Neural progenitor cell (in vitro differentiated cells): Measurements from ENCODE around the gene NOL8. TPM values are rescaled to one million over a fixed set of nuclear protein-coding genes. Genes with fewer than 3 reads are reported as not detected.

Experiments used
- DNase-seq: peaks from one replicate; pipeline ENCODE4 v3.0.0-alpha.2; 2016; ENCODE audit warnings: low spot score
- H2AFZ ChIP-seq: fragments of 200-600 bp; sonication (generic); replicated peaks from 2 replicates; pipeline ENCODE4 v1.6.1; 2016; ENCODE audit warnings: antibody characterized with exemption
- H3F3A ChIP-seq: fragments of 200-600 bp; sonication (generic); 2 replicates; pipeline ENCODE4 v1.6.1; 2016; ENCODE audit warnings: antibody characterized with exemption, low read depth
- H3K27ac ChIP-seq: fragments of 200-600 bp; sonication (generic); 2 replicates; pipeline ENCODE4 v1.5.1; 2016; ENCODE audit warnings: mild to moderate bottlenecking
- H3K27me3 ChIP-seq: fragments of 200-600 bp; sonication (generic); 2 replicates; pipeline ENCODE4 v1.6.1; 2016; ENCODE audit warnings: mild to moderate bottlenecking, moderate library complexity
- H3K36me3 ChIP-seq: fragments of 200-600 bp; sonication (generic); 2 replicates; pipeline ENCODE4 v1.5.1; 2016
- H3K4me1 ChIP-seq: fragments of 200-600 bp; sonication (generic); 2 replicates; pipeline ENCODE4 v1.6.1; 2016; ENCODE audit warnings: mixed run types
- H3K4me2 ChIP-seq: fragments of 200-600 bp; sonication (generic); 2 replicates; pipeline ENCODE4 v1.6.1; 2016
- H3K4me3 ChIP-seq: fragments of 200-600 bp; sonication (generic); 2 replicates; pipeline ENCODE4 v1.5.1; 2016
- H3K79me2 ChIP-seq: fragments of 200-600 bp; sonication (generic); 2 replicates; pipeline ENCODE4 v1.6.1; 2016; ENCODE audit warnings: low read depth
- H3K9ac ChIP-seq: fragments of 200-600 bp; sonication (generic); 2 replicates; pipeline ENCODE4 v1.6.1; 2016
- H3K9me3 ChIP-seq: fragments of 200-600 bp; sonication (generic); 2 replicates; pipeline ENCODE4 v1.5.1; 2016; ENCODE audit warnings: low read depth
- H4K20me1 ChIP-seq: fragments of 200-600 bp; sonication (generic); 2 replicates; pipeline ENCODE4 v1.6.1; 2016; ENCODE audit warnings: low read depth
- H3K27ac Mint-ChIP-seq: 3 replicates; pipeline ENCODE4 v1.8.0; 2021; ENCODE audit warnings: mixed read lengths
- H3K27me3 Mint-ChIP-seq: 2 replicates; pipeline ENCODE4 v1.8.0; 2022; ENCODE audit warnings: low read depth, mild to moderate bottlenecking, inconsistent platforms, moderate library complexity, mixed read lengths; ENCODE audit not compliant: insufficient read depth
- H3K36me3 Mint-ChIP-seq: 3 replicates; pipeline ENCODE4 v1.8.0; 2021; ENCODE audit warnings: mixed read lengths
- H3K4me1 Mint-ChIP-seq: 3 replicates; pipeline ENCODE4 v1.8.0; 2021; ENCODE audit warnings: mixed read lengths
- H3K4me3 Mint-ChIP-seq: 3 replicates; pipeline ENCODE4 v1.8.0; 2021; ENCODE audit warnings: mild to moderate bottlenecking, moderate library complexity, mixed read lengths
- H3K9me3 Mint-ChIP-seq: 3 replicates; pipeline ENCODE4 v1.8.0; 2020; ENCODE audit warnings: mixed read lengths
- EZH2 ChIP-seq: fragments of 200-600 bp; sonication (generic); IDR thresholded peaks from 2 replicates; pipeline ENCODE4 v1.6.1; 2017; ENCODE audit warnings: antibody characterized with exemption, mild to moderate bottlenecking, moderate library complexity
- EZH2phosphoT487 ChIP-seq: fragments of 200-600 bp; sonication (generic); IDR thresholded peaks from 2 replicates; pipeline ENCODE4 v1.6.1; 2017; ENCODE audit warnings: antibody characterized with exemption
- total RNA-seq: library from RNA; depleted of rRNA; stranded (reverse); fragments of >200 nt; gene quantifications from 2 replicates; pipeline ENCODE4 v1.2.3, GENCODE V29; 2015; ENCODE audit warnings: low replicate concordance
- TF ChIP-seq, protein P1 (sequence below): fragments of 200-600 bp; sonication (generic); IDR thresholded peaks from 2 replicates; pipeline ENCODE4 v1.5.1; 2017; ENCODE audit warnings: antibody characterized with exemption, mild to moderate bottlenecking

Gene NOL8
- total RNA-seq, 1 donor from 2014 or later: 21.0 TPM

DNA sequence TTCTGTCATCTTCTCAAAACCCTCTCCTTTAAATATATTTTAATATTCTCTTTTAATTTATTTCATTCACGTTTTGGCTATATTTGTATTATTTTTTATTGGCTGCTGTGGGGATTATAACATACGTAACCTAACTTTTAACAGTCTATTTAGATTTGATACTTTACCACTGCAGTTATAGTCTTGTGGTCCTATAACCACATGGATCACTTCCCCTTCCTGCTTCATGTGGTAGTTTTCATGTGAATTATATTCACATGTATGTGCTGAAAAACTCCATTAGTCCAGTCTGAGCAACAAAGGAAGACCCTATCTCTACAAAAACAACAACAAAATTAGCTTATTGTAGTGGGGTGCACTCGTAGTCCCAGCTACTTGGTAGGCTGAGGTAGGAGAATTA is 34.9 kb upstream of the NOL8 start:
- H3K27me3 Mint-ChIP-seq: peaks cover 2% of the 10 kb centered on the region
- H3K9me3 Mint-ChIP-seq: peaks cover 9% of the 10 kb centered on the region
- Histone ChIP-seq H2AFZ (no peak overlapping the region), H3F3A (peaks cover 6% of the 10 kb centered on the region), H3K4me3 (no peak overlapping the region), H3K79me2 (no peaks in the 10 kb centered on the region), H3K9me3 (peaks cover 5% of the 10 kb centered on the region), H3K27ac (no peak overlapping the region), H4K20me1 (no peaks in the 10 kb centered on the region), H3K4me2 (no peak overlapping the region), H3K27me3 (no peaks in the 10 kb centered on the region), H3K4me1 (peaks cover 5% of the 10 kb centered on the region), H3K36me3 (no peaks in the 10 kb centered on the region), H3K9ac (no peak overlapping the region)
- no peak for DNase-seq
- TF ChIP-seq, protein P1, sequence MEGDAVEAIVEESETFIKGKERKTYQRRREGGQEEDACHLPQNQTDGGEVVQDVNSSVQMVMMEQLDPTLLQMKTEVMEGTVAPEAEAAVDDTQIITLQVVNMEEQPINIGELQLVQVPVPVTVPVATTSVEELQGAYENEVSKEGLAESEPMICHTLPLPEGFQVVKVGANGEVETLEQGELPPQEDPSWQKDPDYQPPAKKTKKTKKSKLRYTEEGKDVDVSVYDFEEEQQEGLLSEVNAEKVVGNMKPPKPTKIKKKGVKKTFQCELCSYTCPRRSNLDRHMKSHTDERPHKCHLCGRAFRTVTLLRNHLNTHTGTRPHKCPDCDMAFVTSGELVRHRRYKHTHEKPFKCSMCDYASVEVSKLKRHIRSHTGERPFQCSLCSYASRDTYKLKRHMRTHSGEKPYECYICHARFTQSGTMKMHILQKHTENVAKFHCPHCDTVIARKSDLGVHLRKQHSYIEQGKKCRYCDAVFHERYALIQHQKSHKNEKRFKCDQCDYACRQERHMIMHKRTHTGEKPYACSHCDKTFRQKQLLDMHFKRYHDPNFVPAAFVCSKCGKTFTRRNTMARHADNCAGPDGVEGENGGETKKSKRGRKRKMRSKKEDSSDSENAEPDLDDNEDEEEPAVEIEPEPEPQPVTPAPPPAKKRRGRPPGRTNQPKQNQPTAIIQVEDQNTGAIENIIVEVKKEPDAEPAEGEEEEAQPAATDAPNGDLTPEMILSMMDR: no peak
- TF ChIP-seq EZH2: no peak
- no peak for TF ChIP-seq EZH2phosphoT487
- H3K27ac Mint-ChIP-seq: no peak overlapping the region
- no peaks in the 10 kb centered on the region for H3K4me1 Mint-ChIP-seq
- peaks cover 12% of the 10 kb centered on the region for H3K36me3 Mint-ChIP-seq
- H3K4me3 Mint-ChIP-seq: no peak overlapping the region

DNA sequence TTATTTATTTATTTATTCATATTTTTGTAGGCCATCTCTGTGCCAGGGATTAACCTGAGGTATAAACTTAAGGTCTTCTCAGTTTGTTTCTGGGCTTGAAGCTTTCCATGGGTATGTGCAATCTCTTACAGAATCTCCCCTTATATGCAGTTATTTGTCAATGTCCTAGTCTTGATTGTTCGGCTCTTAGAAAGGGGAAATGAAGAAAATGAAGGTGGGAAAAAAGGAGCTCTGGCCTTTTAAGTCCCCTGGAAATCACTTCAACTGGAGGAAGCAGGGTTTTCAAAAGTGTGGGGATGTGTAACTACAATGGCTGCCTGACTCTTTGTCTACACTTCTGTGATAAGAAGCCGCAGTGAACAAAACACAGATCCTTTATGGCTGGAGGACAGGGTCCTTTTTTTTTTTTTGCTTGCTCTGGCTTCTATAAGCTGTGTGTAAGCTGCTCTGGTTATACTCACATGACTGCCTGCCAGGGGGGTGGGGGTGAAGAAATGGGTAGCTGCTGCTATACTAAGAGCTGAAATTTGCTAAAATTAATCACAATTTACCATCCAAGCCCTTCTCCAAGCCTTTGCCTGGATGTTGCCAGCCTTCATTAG is 34.3 kb upstream of the NOL8 start:
- H3K27me3 ChIP-seq: no peaks in the 10 kb centered on the region
- DNase-seq: peak; percentile 40
- Mint-ChIP-seq H3K4me1 (no peaks in the 10 kb centered on the region), H3K4me3 (no peak overlapping the region), H3K36me3 (peaks cover 15% of the 10 kb centered on the region), H3K9me3 (peaks cover 13% of the 10 kb centered on the region), H3K27ac (no peak overlapping the region), H3K27me3 (peaks cover 2% of the 10 kb centered on the region)
- peaks cover 5% of the 10 kb centered on the region for H3K9me3 ChIP-seq
- no peaks in the 10 kb centered on the region for H3K36me3 ChIP-seq
- TF ChIP-seq EZH2phosphoT487: no peak
- peaks cover 5% of the 10 kb centered on the region for H3K4me1 ChIP-seq
- peak overlapping the region; percentile 86 for H3K27ac ChIP-seq
- peak overlapping the region; percentile 79 for H2AFZ ChIP-seq
- no peak overlapping the region for H3K9ac ChIP-seq
- no peaks in the 10 kb centered on the region for H3K79me2 ChIP-seq
- no peaks in the 10 kb centered on the region for H4K20me1 ChIP-seq
- H3F3A ChIP-seq: peaks cover 6% of the 10 kb centered on the region
- peak overlapping the region; percentile 31 for H3K4me2 ChIP-seq
- H3K4me3 ChIP-seq: no peak overlapping the region

DNA sequence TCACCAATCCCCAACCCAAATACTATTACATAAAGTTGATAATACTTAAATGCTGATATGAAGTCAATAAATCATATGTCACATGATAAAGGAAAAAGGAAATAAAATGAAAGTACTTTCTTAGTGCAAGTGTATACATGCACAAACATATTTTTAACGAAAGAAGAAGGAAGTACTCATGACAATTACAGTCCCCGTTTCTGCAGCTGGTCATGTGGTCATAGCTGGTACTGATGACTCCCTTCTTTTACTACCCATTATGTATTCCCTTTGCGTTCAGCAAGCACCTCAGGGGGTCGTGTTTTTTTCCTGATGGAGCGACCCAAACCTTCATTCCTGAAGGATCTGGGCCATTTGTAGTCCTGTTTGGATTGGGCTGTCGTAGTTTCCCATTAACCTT is 27.9 kb upstream of the NOL8 start:
- no peaks in the 10 kb centered on the region for H3K79me2 ChIP-seq
- Mint-ChIP-seq H3K4me3 (no peak overlapping the region), H3K4me1 (no peaks in the 10 kb centered on the region), H3K27me3 (no peaks in the 10 kb centered on the region), H3K27ac (no peak overlapping the region), H3K36me3 (peaks cover 19% of the 10 kb centered on the region), H3K9me3 (peaks cover 10% of the 10 kb centered on the region)
- DNase-seq: no peak
- H3F3A ChIP-seq: no peaks in the 10 kb centered on the region
- no peaks in the 10 kb centered on the region for H3K4me1 ChIP-seq
- H3K36me3 ChIP-seq: no peaks in the 10 kb centered on the region
- no peak for TF ChIP-seq EZH2phosphoT487
- TF ChIP-seq, protein P1: no peak
- TF ChIP-seq EZH2: no peak
- H3K4me2 ChIP-seq: no peak overlapping the region
- no peak overlapping the region for H2AFZ ChIP-seq
- no peaks in the 10 kb centered on the region for H3K27me3 ChIP-seq
- H3K27ac ChIP-seq: no peak overlapping the region
- H3K9me3 ChIP-seq: peaks cover 5% of the 10 kb centered on the region
- H4K20me1 ChIP-seq: no peaks in the 10 kb centered on the region
- no peak overlapping the region for H3K9ac ChIP-seq
- no peak overlapping the region for H3K4me3 ChIP-seq

GRCh38 chr9:92350740-92351133 is 25.6 kb upstream of the NOL8 start:
- Histone ChIP-seq H3K9ac (no peak overlapping the region), H3K4me2 (no peak overlapping the region), H3K4me3 (no peak overlapping the region), H3K27ac (no peak overlapping the region), H3K27me3 (no peaks in the 10 kb centered on the region), H4K20me1 (no peaks in the 10 kb centered on the region), H3K9me3 (no peaks in the 10 kb centered on the region), H3K4me1 (no peaks in the 10 kb centered on the region), H2AFZ (no peak overlapping the region), H3F3A (no peaks in the 10 kb centered on the region), H3K36me3 (no peaks in the 10 kb centered on the region), H3K79me2 (no peaks in the 10 kb centered on the region)
- H3K4me3 Mint-ChIP-seq: no peak overlapping the region
- TF ChIP-seq EZH2phosphoT487 (no peak), EZH2 (no peak)
- TF ChIP-seq, protein P1: no peak
- H3K27ac Mint-ChIP-seq: no peak overlapping the region
- H3K4me1 Mint-ChIP-seq: no peaks in the 10 kb centered on the region
- no peaks in the 10 kb centered on the region for H3K27me3 Mint-ChIP-seq
- peaks cover 10% of the 10 kb centered on the region for H3K36me3 Mint-ChIP-seq
- DNase-seq: no peak
- H3K9me3 Mint-ChIP-seq: peaks cover 4% of the 10 kb centered on the region
